T-helper 22 cell (primary cell): Measurements from ENCODE around the gene SH3PXD2B.
"Not testable (repeated sequence)": the region's sequence is repeated elsewhere in the genome, so short reads cannot be mapped to it uniquely, and the experiment has no call there.

Experiments
- DNase-seq: peaks from one replicate; pipeline ENCODE4 v3.0.0-alpha.2; 2020; ENCODE audit warnings: low read depth

The SH3PXD2B gene

DNA sequence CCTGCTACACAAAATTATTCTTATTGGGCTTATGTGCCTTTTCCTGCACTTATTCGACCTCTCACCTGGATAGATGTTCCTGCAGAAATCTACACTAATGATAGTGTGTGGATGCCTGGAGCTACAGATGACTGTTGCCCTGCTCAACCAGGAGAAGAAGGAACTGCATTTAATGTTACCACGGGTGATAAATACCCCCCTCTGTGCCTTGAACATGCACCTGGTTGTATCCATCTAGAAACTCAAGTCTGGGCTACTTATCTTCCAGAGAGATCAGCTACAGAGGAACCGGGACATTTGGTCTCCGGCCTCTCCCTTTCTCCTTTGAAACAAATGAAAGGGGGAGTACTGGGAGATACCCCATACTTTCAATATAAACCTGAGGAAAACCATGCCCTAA lies 54.5 kb downstream of the SH3PXD2B start:
- no peak for DNase-seq

- DNase-seq = no peak
Observed at GRCh38 chr5:172399336-172399735, 55.0 kb downstream of the SH3PXD2B start.

GRCh38 chr5:172398645-172399044 lies 55.7 kb downstream of the SH3PXD2B start:
- DNase-seq = not testable (repeated sequence)

- not testable (repeated sequence) for DNase-seq
Observed at GRCh38 chr5:172396994-172397393, 57.3 kb downstream of the SH3PXD2B start.

GRCh38 chr5:172396220-172396619 lies 58.1 kb downstream of the SH3PXD2B start:
- DNase-seq = no peak

DNA sequence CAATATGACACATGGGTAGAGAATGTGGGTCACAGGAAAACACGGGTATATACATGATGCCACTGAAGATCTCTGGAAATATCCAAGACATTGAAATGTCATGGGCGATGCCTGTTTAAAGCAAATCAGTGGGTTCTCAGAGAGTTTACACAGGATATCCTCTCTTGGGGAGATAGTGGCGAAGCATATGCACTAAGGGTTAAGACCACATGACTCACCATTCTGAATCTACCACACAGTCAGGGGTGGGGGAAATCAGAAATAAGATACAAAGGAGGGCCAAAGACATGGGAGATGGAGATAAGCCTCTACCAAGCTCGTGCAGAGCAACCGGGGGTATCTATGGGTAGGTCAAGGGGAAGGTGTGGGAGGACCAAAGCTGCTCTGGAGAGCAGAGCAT lies 58.8 kb downstream of the SH3PXD2B start:
- no peak for DNase-seq

DNA sequence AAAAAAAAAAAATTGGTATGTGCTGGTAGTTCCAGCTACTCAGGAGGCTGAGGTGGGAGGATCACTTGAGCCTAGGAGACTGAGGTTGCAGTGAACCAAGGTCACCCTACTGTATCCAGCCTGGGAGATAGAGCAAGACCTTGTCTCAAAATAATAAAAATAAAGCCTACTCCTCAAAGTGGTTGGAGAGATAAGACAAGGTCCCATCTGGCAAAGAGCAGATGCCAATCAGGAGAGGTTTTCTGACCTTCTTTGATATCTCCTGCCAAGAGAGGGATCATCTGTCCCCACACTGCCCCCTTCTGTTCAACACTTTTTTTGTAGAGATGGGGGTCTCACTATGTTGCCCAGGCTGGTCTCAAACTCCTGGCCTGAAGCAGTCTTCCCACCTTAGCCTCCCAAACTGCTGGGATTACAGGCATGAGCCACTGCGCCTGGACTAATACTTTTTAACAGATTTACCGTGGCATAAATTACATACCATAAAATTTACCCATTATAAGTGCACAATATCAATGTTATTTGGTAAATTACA lies 64.7 kb downstream of the SH3PXD2B start:
- no peak for DNase-seq

GRCh38 chr5:172388246-172388733 lies 66.0 kb downstream of the SH3PXD2B start:
- DNase-seq = no peak

DNA sequence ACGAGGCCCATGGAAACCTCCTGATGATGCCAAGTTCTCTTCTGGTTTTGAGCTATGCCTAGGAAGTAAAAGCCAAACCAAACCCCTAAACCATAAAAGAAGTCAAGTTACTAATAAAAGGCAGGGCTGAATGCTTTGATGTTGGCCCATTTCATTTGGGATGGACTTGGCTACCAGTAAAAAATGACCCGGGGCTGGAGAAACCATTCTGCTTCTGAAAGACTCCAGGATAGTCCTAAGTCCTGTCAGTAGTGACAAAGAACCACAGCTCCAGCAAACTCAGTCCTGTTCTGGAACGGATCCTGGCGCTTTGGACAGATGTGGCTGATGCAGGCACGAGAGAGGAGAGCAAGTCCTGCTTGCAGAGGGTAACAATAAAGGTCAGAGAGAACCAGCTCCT lies 68.6 kb downstream of the SH3PXD2B start:
- DNase-seq = no peak

- DNase-seq = no peak
Observed at GRCh38 chr5:172385010-172385563, 69.2 kb downstream of the SH3PXD2B start.

GRCh38 chr5:172383191-172383802 lies 71.0 kb downstream of the SH3PXD2B start:
- DNase-seq = no peak

DNA sequence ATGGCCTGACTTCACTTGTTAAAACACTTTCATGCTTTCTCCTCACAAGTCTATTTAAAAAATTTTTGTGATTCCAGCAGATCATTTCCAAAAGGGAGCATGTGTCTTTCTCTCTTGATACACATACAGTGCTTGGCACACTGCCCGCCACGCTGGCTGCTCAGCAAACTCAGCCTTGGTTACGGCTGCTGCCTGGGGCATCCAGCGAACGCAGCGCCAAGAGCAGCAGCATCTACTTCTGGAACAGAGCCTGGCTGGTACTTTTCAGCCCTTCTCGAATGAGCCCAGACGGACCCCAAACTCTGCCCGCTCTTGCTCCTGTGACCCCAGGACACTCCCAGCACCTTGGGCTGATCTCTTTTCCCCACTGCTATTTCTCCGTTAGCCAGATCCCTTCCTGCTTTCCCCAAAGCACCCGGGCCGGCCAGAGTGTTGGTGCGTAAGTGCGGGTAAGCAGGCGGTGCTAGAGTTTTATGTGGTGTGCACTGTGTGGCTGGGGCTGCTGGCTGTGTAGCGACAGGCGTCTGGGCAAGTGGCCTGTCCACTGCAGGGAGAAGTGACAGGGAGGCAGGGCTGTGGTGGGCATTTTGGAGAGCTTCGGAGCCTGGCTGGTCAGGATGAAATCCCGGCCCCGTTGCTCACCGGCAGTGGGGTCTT lies 73.2 kb downstream of the SH3PXD2B start:
- DNase-seq = no peak

DNA sequence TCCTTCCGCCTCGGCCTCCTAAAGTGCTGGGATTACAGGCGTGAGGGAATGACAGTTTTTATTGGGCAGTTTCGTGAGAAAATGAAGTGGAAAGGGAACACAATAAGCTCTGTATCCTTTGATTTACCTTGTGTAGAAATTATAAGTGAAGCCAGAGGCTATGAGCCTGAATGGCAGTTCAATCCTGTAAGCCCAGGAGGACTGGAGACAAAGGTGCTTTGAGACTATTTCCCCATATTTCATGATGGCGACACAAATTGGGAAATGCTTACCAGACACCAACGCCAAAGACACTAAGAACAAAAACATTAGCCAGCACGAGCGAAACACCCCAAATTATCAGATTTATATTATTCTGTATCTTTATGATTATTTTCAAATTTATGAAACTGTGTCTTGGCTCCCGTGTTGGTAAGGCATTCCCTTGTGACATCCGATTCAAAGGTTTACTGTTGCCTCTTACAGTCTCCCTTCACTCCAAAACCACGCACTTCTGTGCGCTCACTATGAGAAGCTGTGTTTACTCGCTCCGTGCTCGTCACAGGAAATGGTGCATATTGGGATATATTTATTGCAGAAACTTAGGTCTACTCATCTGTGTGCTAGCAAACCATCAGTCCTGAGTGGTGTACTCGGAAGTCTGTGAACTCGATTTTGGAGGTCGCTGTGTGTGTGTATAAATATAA lies 73.9 kb downstream of the SH3PXD2B start:
- DNase-seq = no peak

- no peak for DNase-seq
Observed at GRCh38 chr5:172379481-172379880, 74.8 kb downstream of the SH3PXD2B start.

GRCh38 chr5:172377856-172378255 lies 76.5 kb downstream of the SH3PXD2B start:
- DNase-seq = no peak

DNA sequence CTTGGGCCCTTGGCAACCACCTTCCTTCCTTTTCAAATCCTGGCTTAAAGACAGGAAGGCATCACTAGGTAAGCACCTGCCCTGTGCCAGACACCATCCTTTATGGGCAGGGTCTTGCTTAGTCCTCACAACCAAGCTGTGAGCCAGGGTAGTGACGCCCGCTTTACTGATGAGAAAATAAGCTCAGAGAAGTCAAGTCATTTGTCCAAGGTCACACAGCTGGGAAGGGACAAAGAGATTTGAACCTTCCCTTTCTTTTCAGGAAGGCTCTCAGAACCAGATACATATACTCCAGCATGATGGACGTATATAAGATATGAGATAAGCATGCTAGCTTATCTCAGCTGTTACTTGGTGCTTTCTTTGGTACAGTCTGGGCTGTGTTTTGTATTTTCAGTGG lies 76.9 kb downstream of the SH3PXD2B start:
- DNase-seq = no peak

DNA sequence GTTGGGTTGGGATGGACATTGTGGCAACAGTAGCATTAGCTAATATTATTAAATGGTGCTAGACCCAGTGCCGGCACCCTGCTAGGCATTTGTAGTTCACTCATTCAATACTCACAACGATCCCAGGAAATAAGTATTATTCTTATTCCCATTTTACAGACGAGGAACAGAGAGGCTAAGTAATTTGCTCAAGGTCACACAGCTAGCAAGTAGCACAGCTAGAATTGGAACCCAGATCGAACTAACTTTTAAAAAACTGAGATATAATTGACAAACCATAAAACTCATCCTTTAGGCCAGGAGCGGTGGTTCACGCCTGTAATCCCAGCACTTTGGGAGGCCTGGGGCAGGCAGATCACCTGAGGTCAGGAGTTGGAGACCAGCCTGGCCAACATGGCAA lies 79.5 kb downstream of the SH3PXD2B start:
- DNase-seq = no peak

DNA sequence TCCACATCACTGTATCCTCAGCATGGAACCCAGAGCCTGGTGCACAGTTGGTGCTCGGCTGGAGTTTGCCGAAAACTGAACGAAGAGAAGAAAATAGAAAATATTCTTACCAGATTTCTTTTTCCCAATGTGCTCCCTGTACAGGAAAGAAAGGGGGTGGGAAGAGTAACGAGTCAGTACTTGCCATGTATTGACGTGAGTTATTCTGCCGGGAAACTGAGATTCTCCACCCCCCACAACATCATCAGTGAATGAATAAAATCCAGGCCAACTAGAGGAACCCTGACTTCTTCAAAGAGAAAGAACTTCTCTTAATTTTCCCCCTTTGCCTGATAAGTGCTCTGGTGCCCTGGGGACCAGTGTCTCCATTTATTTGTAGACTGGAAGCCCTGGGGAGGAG lies 80.6 kb downstream of the SH3PXD2B start:
- DNase-seq = no peak

DNA sequence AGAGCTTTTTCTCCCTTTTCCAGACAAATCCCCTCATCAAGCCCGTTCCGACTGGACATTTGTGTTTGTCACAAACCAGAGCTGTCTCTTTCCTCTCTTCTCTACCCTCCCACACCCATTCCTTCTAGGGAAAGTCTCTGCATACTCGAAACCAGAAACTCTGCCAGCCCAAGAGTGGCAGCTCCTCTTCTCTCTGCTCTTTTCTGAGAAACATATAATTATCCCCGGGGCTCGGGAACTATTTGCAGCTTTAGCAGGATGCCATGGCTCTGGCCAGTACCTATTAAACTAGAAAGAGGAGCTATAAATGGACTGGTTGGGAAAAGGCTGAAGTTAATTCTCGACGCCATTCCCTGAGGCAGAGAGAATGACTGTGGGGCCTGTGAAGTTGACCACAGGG lies 82.6 kb downstream of the SH3PXD2B start:
- no peak for DNase-seq

DNA sequence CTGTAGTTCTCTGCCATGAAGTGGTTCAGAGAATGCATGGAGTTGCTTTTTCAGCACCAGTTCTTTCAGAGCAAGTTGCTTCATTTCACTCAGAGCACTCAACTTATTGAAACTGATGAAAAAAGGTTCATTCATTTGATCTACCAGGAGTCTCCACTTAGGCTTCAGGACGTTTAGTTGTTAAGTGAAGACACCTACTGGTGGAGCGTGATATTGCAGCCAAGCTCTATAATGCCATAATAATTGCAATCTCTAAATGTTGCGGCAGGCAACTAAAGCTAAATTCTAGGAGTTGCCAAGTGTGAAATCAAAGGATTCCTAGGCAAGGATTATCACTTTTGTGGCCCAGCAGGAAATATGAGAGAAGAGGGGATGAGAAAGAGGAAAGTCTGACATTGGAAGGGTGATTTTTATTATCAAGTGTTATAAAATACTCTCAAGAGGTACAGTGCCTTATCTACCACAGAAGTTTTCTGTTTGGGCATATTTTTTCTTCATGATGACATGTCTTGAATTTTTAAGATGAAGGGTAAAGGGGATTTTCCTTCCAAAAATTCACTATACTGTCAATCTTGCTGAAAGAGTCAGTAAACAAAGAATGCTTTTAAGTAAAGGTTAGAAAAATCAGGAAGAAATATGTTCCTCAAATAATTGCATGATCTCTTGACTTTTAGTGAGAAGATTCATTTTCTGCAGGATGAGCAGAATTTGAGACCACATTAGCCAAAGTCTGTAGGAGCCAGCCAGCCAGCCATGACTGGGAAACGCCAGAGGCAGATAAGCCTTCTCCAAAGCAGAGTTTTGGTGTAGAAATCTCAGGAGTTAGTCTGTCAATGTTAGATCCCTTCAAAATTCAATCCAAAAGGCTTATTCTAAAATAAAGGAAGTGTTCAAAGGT lies 83.4 kb downstream of the SH3PXD2B start:
- DNase-seq = no peak

- DNase-seq = no peak
Observed at GRCh38 chr5:172370237-172370640, 84.1 kb downstream of the SH3PXD2B start.

DNA sequence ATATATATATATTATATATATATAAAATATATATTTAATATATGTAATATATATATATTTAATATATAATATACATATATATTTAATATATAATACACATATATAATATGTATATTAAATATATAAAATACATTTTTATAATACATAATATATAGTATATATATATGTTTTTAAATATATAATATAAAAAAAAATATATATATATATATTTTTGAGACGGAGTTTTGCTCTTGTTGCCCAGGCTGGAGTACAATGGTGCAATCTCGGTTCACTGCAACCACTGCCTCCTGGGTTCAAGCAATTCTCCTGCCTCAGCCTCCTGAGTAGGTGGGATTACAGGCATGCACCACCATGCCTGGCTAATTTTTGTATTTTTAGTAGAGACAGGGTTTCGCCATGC lies 85.6 kb downstream of the SH3PXD2B start:
- not testable (repeated sequence) for DNase-seq
